Neural progenitor cell (in vitro differentiated cells): ENCODE results near the gene ADARB2.

Experiments used
- CTCF ChIP-seq: fragments of 200-600 bp; sonication (generic); IDR thresholded peaks from 2 replicates; pipeline ENCODE4 v1.5.1; 2017; ENCODE audit warnings: antibody characterized with exemption, mild to moderate bottlenecking
- EZH2 ChIP-seq: fragments of 200-600 bp; sonication (generic); IDR thresholded peaks from 2 replicates; pipeline ENCODE4 v1.6.1; 2017; ENCODE audit warnings: antibody characterized with exemption, mild to moderate bottlenecking, moderate library complexity
- EZH2phosphoT487 ChIP-seq: fragments of 200-600 bp; sonication (generic); IDR thresholded peaks from 2 replicates; pipeline ENCODE4 v1.6.1; 2017; ENCODE audit warnings: antibody characterized with exemption

- no peak for TF ChIP-seq EZH2phosphoT487
- no peak for TF ChIP-seq CTCF
- no peak for TF ChIP-seq EZH2
These were observed 10.5 kb downstream of the ADARB2 start for GRCh38 chr10:1726861-1727260.
